H1 (cell line): ENCODE results near the gene FECH. TPM values are rescaled to one million over a fixed set of nuclear protein-coding genes. Genes with fewer than 3 reads are reported as not detected.

Experiments
- CTCF ChIA-PET: fragments of 300-600 bp; sonication (Branson Sonifier 250); formaldehyde crosslinking; loops from one replicate; lab custom pipeline; 2021; ENCODE audit not compliant: partially characterized antibody; lab: Charles Lee
- POLR2A ChIA-PET: fragments of 300-600 bp; sonication (Branson Sonifier 250); formaldehyde crosslinking; loops from one replicate; lab custom pipeline; 2021; ENCODE audit warnings: inconsistent platforms; ENCODE audit not compliant: partially characterized antibody; lab: Charles Lee
- DNase-seq, 2 experiments: peaks; one replicate each; pipeline versions ENCODE4 v3.0.0 to v3.0.0-alpha.2; 2010 to 2022; ENCODE audit warnings: low spot score in 2 of 2, low read depth in 1 of 2, mixed read lengths in 1 of 2
- FAIRE-seq: peaks from 2 replicates; lab custom pipeline; 2011; peaks lifted over from hg19 to GRCh38; lab: Jason Lieb, UNC
- H2AFZ ChIP-seq: 2 replicates; pipeline ENCODE4 v1.8.1; 2012; ENCODE audit warnings: low read length, inconsistent platforms
- H2AK5ac ChIP-seq: 2 replicates; pipeline ENCODE4 v1.6.1; 2013; ENCODE audit warnings: low read depth, low read length
- H2BK120ac ChIP-seq: replicated peaks from 2 replicates; pipeline ENCODE3; 2013; ENCODE audit warnings: low read depth, low read length, inconsistent platforms
- H2BK12ac ChIP-seq: 2 replicates; pipeline ENCODE4 v1.6.1; 2013; ENCODE audit warnings: low read depth, low read length
- H2BK15ac ChIP-seq: 2 replicates; pipeline ENCODE4 v1.6.1; 2013; ENCODE audit warnings: low read length
- H2BK20ac ChIP-seq: 2 replicates; pipeline ENCODE4 v1.6.1; 2013; ENCODE audit warnings: low read length
- H2BK5ac ChIP-seq: 2 replicates; pipeline ENCODE4 v1.6.1; 2013; ENCODE audit warnings: low read depth, low read length
- H3K14ac ChIP-seq: 2 replicates; pipeline ENCODE4 v1.6.1; 2013; ENCODE audit warnings: inconsistent platforms; ENCODE audit not compliant: insufficient read length
- H3K18ac ChIP-seq: 2 replicates; pipeline ENCODE4 v1.6.1; 2013; ENCODE audit warnings: low read length; ENCODE audit errors: extremely low read depth
- H3K23ac ChIP-seq: 2 replicates; pipeline ENCODE4 v1.6.1; 2013; ENCODE audit warnings: inconsistent platforms; ENCODE audit not compliant: insufficient read length
- H3K23me2 ChIP-seq: 2 replicates; pipeline ENCODE4 v1.6.1; 2013; ENCODE audit warnings: low read depth, low read length
- H3K27ac ChIP-seq: 2 replicates; pipeline ENCODE4 v1.6.1; 2011; ENCODE audit warnings: low read depth, low read length, inconsistent platforms
- H3K27me3 ChIP-seq, 4 experiments: replicated peaks in 1 of 4; 1 replicate in 1 of 4; 2 replicates in 3 of 4; pipeline versions ENCODE4 v1.6.1 to v1.8.1; 2011 to 2013; ENCODE audit warnings: low read length in 3 of 4, mild to moderate bottlenecking in 3 of 4, inconsistent platforms in 2 of 4, mixed read lengths in 2 of 4, moderate library complexity in 1 of 4; ENCODE audit not compliant: control insufficient read depth in 3 of 4, insufficient read depth in 3 of 4; ENCODE audit errors: extremely low read depth in 1 of 4
- H3K36me3 ChIP-seq, 4 experiments: 2 replicates each; pipeline versions ENCODE4 v1.6.1 to v1.8.1; 2011 to 2013; ENCODE audit warnings: mild to moderate bottlenecking in 4 of 4, low read length in 3 of 4, moderate library complexity in 2 of 4, control low read depth in 1 of 4, inconsistent platforms in 1 of 4; ENCODE audit not compliant: insufficient read depth in 4 of 4, control insufficient read depth in 2 of 4
- H3K4ac ChIP-seq: replicated peaks from 2 replicates; pipeline ENCODE3; 2013; ENCODE audit warnings: low read length, low read depth, mixed read lengths, inconsistent platforms; ENCODE audit not compliant: insufficient read length
- H3K4me1 ChIP-seq, 4 experiments: replicated peaks in 1 of 4; 1 replicate in 1 of 4; 2 replicates in 3 of 4; pipeline versions ENCODE4 v1.6.1 to v1.8.1; 2011 to 2013; ENCODE audit warnings: low read length in 3 of 4, inconsistent platforms in 2 of 4, mixed read lengths in 1 of 4; ENCODE audit not compliant: insufficient read depth in 4 of 4, control insufficient read depth in 3 of 4
- H3K4me2 ChIP-seq, 2 experiments: 2 replicates each; pipeline versions ENCODE4 v1.6.1 to v1.8.1; 2011 to 2013; ENCODE audit warnings: low read depth in 2 of 2, low read length in 2 of 2, control low read depth in 1 of 2, inconsistent platforms in 1 of 2, mild to moderate bottlenecking in 1 of 2; ENCODE audit not compliant: insufficient read depth in 1 of 2
- H3K4me3 ChIP-seq, 4 experiments: fragments of 200-600, 300-600 bp in 1 of 4; sonication (generic), shearing (Covaris generic), sonication (Bioruptor Twin) in 1 of 4; 2 replicates each; pipeline versions ENCODE4 v1.5.1 to v1.8.1; 2011 to 2016; ENCODE audit warnings: low read length in 4 of 4, low read depth in 3 of 4, control low read depth in 2 of 4, inconsistent platforms in 2 of 4, mild to moderate bottlenecking in 2 of 4, mixed read lengths in 1 of 4, moderate library complexity in 1 of 4; ENCODE audit not compliant: insufficient read depth in 2 of 4; ENCODE audit errors: extremely low read depth in 1 of 4
- H3K56ac ChIP-seq: replicated peaks from 2 replicates; pipeline ENCODE3; 2013; ENCODE audit warnings: low read depth, mild to moderate bottlenecking, mixed read lengths, low read length, inconsistent platforms; ENCODE audit not compliant: insufficient read length
- H3K79me1 ChIP-seq: 2 replicates; pipeline ENCODE4 v1.6.1; 2013; ENCODE audit warnings: low read depth, low read length, control low read depth
- H3K79me2 ChIP-seq, 2 experiments: 2 replicates each; pipeline versions ENCODE4 v1.6.1 to v1.8.1; 2012 to 2013; ENCODE audit warnings: low read length in 2 of 2, mild to moderate bottlenecking in 2 of 2, inconsistent platforms in 1 of 2; ENCODE audit not compliant: insufficient read depth in 2 of 2, control insufficient read depth in 1 of 2
- H3K9ac ChIP-seq, 4 experiments: replicated peaks in 1 of 4; 1 replicate in 1 of 4; 2 replicates in 3 of 4; pipeline versions ENCODE4 v1.6.1 to v1.8.1; 2011 to 2013; ENCODE audit warnings: low read depth in 3 of 4, low read length in 3 of 4, control low read depth in 2 of 4, mild to moderate bottlenecking in 2 of 4, moderate library complexity in 2 of 4, inconsistent platforms in 1 of 4; ENCODE audit errors: extremely low read depth in 1 of 4
- H3K9me3 ChIP-seq, 2 experiments: 2 replicates each; pipeline versions ENCODE4 v1.6.1 to v1.8.1; 2012 to 2013; ENCODE audit warnings: mild to moderate bottlenecking in 2 of 2, moderate library complexity in 2 of 2, control low read depth in 1 of 2, inconsistent platforms in 1 of 2, low read depth in 1 of 2, low read length in 1 of 2, mixed read lengths in 1 of 2; ENCODE audit not compliant: insufficient read depth in 2 of 2
- H4K20me1 ChIP-seq, 2 experiments: replicated peaks in 1 of 2; 2 replicates each; pipeline versions ENCODE3 to v1.8.1; 2011 to 2013; ENCODE audit warnings: inconsistent platforms in 2 of 2, low read length in 2 of 2, mild to moderate bottlenecking in 1 of 2; ENCODE audit not compliant: insufficient read depth in 2 of 2, control insufficient read depth in 1 of 2
- H4K5ac ChIP-seq: 2 replicates; pipeline ENCODE4 v1.6.1; 2013; ENCODE audit warnings: low read length, low read depth, mixed read lengths, inconsistent platforms; ENCODE audit not compliant: insufficient read length
- H4K8ac ChIP-seq: 2 replicates; pipeline ENCODE4 v1.8.0; 2013; ENCODE audit warnings: mild to moderate bottlenecking, moderate library complexity, low read length, inconsistent platforms; ENCODE audit not compliant: insufficient read depth; ENCODE audit errors: extremely low read depth
- H4K91ac ChIP-seq: replicated peaks from 2 replicates; pipeline ENCODE3; 2013; ENCODE audit warnings: low read length, mixed read lengths, inconsistent platforms; ENCODE audit not compliant: insufficient read length
- BACH1 ChIP-seq: IDR thresholded peaks from 2 replicates; pipeline ENCODE4 v1.6.1; 2012; ENCODE audit warnings: low read length, improper control_type of control experiment
- GABPA ChIP-seq: IDR thresholded peaks from 2 replicates; pipeline ENCODE4 v1.6.1; 2011; ENCODE audit warnings: mild to moderate bottlenecking, low read length, moderate library complexity, borderline replicate concordance; ENCODE audit not compliant: insufficient read depth
- POLR2AphosphoS5 ChIP-seq: IDR thresholded peaks from 2 replicates; pipeline ENCODE4 v1.6.1; 2011; ENCODE audit warnings: low read depth, low read length
- TCF12 ChIP-seq: IDR thresholded peaks from 2 replicates; pipeline ENCODE4 v1.6.1; 2011; ENCODE audit warnings: low read depth, mild to moderate bottlenecking, low read length
- TEAD4 ChIP-seq: IDR thresholded peaks from 2 replicates; pipeline ENCODE4 v1.6.1; 2012; ENCODE audit warnings: low read depth, low read length, inconsistent platforms, mixed read lengths
- WGBS, 2 experiments: shearing (Covaris generic) in 1 of 2; methylation state at CpG; one replicate each; pipeline versions ENCODE4 v1.1.6 to v1.1.7; 2013 to 2015; ENCODE audit warnings: low lambda C conversion rate in 2 of 2, mixed read lengths in 2 of 2, inconsistent platforms in 1 of 2, low coverage in 1 of 2, missing lambda C conversion rate in 1 of 2; ENCODE audit not compliant: insufficient replicate concordance in 2 of 2, insufficient coverage in 1 of 2, insufficient read length in 1 of 2; ENCODE audit errors: extremely low coverage in 1 of 2, missing lambda C conversion rate in 1 of 2; 5-methylcytosine and 5-hydroxymethylcytosine counted together
- polyA plus RNA-seq, 7 experiments: library from polyadenylated mRNA; depleted of rRNA in 3 of 7; stranded (reverse) in 5 of 7; unstranded in 2 of 7; fragments of >200 nt in 5 of 7; fragments of 200-250 nt in 2 of 7; gene quantifications; 1 replicate in 5 of 7; 2 replicates in 1 of 7; 4 replicates in 1 of 7; pipeline versions ENCODE4 v1.2.1 to v1.2.3, GENCODE V29; 2011 to 2013; ENCODE audit warnings: missing spikeins in 2 of 7, mixed read lengths in 2 of 7
- total RNA-seq: library from RNA; stranded (reverse); fragmentation: NEBNext Ultra II Directional; extraction: Animal tissue kit (Norgen Biotek cat#: 25700); gene quantifications from 2 replicates; pipeline ENCODE4 v1.2.1, GENCODE V29; 2021
- TF ChIP-seq, protein P1 (sequence below): IDR thresholded peaks from 2 replicates; pipeline ENCODE4 v1.6.1; 2012; ENCODE audit warnings: inconsistent platforms

The FECH gene
- total and polyA plus RNA-seq, 2 of the 8 experiments (the other 6 are each of a cell fraction or from before 2014, with no cell fraction given) = 13.1 to 26.6 TPM

DNA sequence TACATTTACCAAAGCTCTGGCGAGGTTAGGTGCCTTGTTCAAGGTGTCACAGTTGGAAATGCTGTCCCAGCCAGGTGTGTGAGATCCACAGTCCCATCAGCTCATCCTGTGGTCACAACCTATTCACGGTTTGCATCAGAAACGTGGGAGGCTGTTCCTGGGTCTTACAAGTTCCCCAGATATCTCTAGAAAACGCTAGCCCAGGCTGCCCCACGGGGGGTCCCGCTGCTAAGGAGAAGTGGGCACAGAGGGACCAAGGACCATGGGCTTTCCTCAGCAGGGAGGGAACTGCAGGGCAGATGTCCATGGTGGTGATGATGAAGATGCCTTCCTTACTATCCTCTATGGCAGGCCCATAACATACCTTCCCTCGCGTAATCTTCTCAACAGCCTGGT is 649 bp downstream of the FECH start:
- H3K36me3 ChIP-seq = no peaks in the 10 kb centered on the region
- H2AFZ ChIP-seq = peak overlapping the region; percentile 90
- peaks cover 0 to 6% (median 4%) of the 10 kb centered on the region in 4 experiments; a peak in 5 of 7 replicates for H3K4me1 ChIP-seq
- H3K9me3 ChIP-seq = no peaks in the 10 kb centered on the region
- H3K14ac ChIP-seq = no peak overlapping the region
- TF ChIP-seq BACH1 = no peak
- 0 out of 2 replicates have a peak, but pooled peaks have one; percentile 5 for TF ChIP-seq POLR2AphosphoS5
- no peak for TF ChIP-seq TEAD4
- TF ChIP-seq GABPA = no peak
- no peak for TF ChIP-seq TCF12
- TF ChIP-seq, protein P1, sequence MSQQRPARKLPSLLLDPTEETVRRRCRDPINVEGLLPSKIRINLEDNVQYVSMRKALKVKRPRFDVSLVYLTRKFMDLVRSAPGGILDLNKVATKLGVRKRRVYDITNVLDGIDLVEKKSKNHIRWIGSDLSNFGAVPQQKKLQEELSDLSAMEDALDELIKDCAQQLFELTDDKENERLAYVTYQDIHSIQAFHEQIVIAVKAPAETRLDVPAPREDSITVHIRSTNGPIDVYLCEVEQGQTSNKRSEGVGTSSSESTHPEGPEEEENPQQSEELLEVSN = no peak
- H3K18ac ChIP-seq = peak overlapping the region; percentile 63; the same call in 1 of the 2 replicates
- no peak overlapping the region for H3K27ac ChIP-seq
- WGBS, 2 experiments = 36% methylated on average over 8 of the region's 8 CpGs; no CpG with 5 or more reads in 1 of the 2 experiments
- H3K4me2 ChIP-seq = peak overlapping the region; percentile 83 to 89
- CTCF ChIA-PET = interaction anchor here (0.6 kb wide), 1 partner anchor 326 kb away, joined by 3 read pairs; no protein-coding TSS in a partner anchor
- no peak overlapping the region for H3K4ac ChIP-seq
- DNase-seq = no peak
- peak overlapping the region; percentile 66 to 79 (median 68) for H3K4me3 ChIP-seq
- H2BK5ac ChIP-seq = no peak overlapping the region
- H3K56ac ChIP-seq = no peak overlapping the region
- peaks cover 3% of the 10 kb centered on the region; the same call in 1 of the 2 replicates for H3K23me2 ChIP-seq
- H4K5ac ChIP-seq = no peak overlapping the region
- H2BK120ac ChIP-seq = no peak overlapping the region
- no peak overlapping the region for H2BK15ac ChIP-seq
- H4K91ac ChIP-seq = no peak overlapping the region
- no peak overlapping the region for H2AK5ac ChIP-seq
- no peak for FAIRE-seq
- no peaks in the 10 kb centered on the region for H3K27me3 ChIP-seq
- H4K20me1 ChIP-seq = no peaks in the 10 kb centered on the region
- POLR2A ChIA-PET = interaction anchor here (0.8 to 1.4 kb wide), 2 partner anchors 9 to 36 kb away, joined by 3 to 9 read pairs; partner anchors contain the start of gene NARS1
- H3K79me1 ChIP-seq = no peaks in the 10 kb centered on the region; the same call in 1 of the 2 replicates
- peak overlapping the region; percentile 10; the same call in 1 of the 2 replicates for H2BK12ac ChIP-seq
- no peak overlapping the region for H2BK20ac ChIP-seq
- peak overlapping the region in 3 of 4 experiments; percentile 6 to 71 (median 62); a peak in 4 of 7 replicates for H3K9ac ChIP-seq
- no peaks in the 10 kb centered on the region for H3K79me2 ChIP-seq
- no peak overlapping the region for H4K8ac ChIP-seq
- no peak overlapping the region for H3K23ac ChIP-seq
